Bronchial epithelial cell (primary cell): Measurements from ENCODE around the gene KIAA1217. TPM values are rescaled to one million over a fixed set of nuclear protein-coding genes. Genes with fewer than 3 reads are reported as not detected.

Experiments used
- DNase-seq: peaks from one replicate; pipeline ENCODE4 v3.0.0-alpha.2; 2010; ENCODE audit warnings: low read depth
- FAIRE-seq: peaks from 2 replicates; lab custom pipeline; 2011; peaks lifted over from hg19 to GRCh38; lab: Jason Lieb, UNC
- H3K27me3 ChIP-seq: 2 replicates; pipeline ENCODE4 v1.5.1; 2011; ENCODE audit warnings: low read length; ENCODE audit not compliant: control insufficient read depth, insufficient read depth
- H3K36me3 ChIP-seq: 2 replicates; pipeline ENCODE4 v1.5.1; 2011; ENCODE audit warnings: low read length; ENCODE audit not compliant: control insufficient read depth, insufficient read depth
- H3K4me3 ChIP-seq: 2 replicates; pipeline ENCODE4 v1.5.1; 2011; ENCODE audit warnings: mild to moderate bottlenecking, low read depth, low read length, control low read depth
- CTCF ChIP-seq: IDR thresholded peaks from 2 replicates; pipeline ENCODE4 v1.5.1; 2011; ENCODE audit warnings: mild to moderate bottlenecking, moderate library complexity, low read length, control low read depth, inconsistent platforms; ENCODE audit not compliant: insufficient read depth, severe bottlenecking
- total RNA-seq: library from RNA; depleted of rRNA; stranded (reverse); fragments of >200 nt; gene quantifications from 2 replicates; pipeline ENCODE4 v1.2.1, GENCODE V29; 2014

Gene KIAA1217
- total RNA-seq, 1 donor from 2014 or later, result 3.4 TPM

DNA sequence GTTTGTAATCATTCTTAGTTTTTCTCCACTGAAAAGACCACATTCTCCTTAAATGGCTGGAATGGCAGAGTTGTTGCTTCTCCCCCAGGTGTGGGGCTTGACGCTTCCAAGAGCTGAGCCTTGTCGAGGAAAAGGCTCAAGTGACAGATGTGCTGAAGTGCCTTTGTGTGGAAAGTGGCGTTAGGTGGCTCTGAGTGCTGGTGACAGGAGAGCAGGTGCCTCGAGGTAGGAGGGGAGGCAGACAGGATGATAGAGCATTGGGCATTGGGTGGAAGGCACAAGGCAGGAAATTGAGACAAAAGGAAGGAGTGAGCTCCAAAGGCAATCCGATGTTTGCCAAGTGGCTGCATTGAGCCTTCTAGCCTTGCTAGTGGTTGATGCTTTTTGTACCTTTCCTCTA is 6.7 kb downstream of the KIAA1217 start:
- DNase-seq, result no peak

GRCh38 chr10:24219963-24220362 is 11.0 kb downstream of the KIAA1217 start:
- no peak for DNase-seq

More for the DNA sequence above, 6.7 kb downstream of the KIAA1217 start:
- TF ChIP-seq CTCF, result no peak
- H3K36me3 ChIP-seq, result no peaks in the 10 kb centered on the region
- H3K4me3 ChIP-seq, result no peak overlapping the region
- no peaks in the 10 kb centered on the region for H3K27me3 ChIP-seq
- FAIRE-seq, result peak; percentile 83

DNA sequence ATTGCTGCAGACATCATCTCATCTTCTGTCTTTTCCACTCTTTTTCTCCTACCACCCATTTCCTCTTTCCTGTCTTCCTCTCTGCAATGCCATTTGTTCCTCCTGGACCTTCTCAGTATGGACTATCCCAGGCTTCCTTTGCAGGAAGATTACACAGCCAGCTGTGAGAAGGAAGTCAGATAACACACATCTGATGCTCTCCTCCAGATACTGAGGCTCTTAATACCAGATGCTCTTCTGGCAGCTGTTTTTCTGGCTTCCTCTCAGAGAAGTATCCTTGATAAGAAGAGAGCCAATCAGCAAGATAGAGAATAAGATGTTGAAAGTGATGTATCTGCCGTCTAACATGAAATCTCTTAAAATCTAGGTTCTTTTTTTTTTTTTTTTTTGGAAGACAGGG is 14.4 kb downstream of the KIAA1217 start:
- Histone ChIP-seq H3K36me3 (no peaks in the 10 kb centered on the region), H3K27me3 (no peaks in the 10 kb centered on the region), H3K4me3 (no peak overlapping the region)
- peak; percentile 32 for FAIRE-seq
- no peak for DNase-seq
- TF ChIP-seq CTCF, result no peak

More at GRCh38 chr10:24219963-24220362, 11.0 kb downstream of the KIAA1217 start:
- peak; percentile 43 for FAIRE-seq
- TF ChIP-seq CTCF, result no peak
- Histone ChIP-seq H3K27me3 (no peaks in the 10 kb centered on the region), H3K4me3 (no peak overlapping the region), H3K36me3 (no peaks in the 10 kb centered on the region)

DNA sequence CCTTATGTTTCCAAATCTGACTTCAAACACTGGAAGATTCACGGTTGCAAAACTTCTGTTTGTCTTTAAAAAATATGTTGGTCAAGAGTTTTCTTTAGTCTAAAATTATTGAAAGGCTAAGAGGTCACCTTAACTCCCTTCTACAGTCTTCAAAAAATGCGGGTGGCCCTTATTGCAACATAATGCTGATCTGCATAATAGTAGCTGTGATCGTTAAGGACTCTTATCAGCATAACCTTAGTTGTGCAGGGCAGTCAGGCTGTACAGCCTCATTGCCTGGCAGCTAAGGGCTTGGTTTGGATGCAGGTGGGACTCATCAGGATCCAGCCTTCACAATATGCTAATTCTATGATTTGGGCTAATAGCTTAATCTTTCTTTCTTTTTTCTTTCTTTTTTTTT is 15.0 kb downstream of the KIAA1217 start:
- H3K4me3 ChIP-seq, result no peak overlapping the region
- FAIRE-seq, result no peak
- no peak for TF ChIP-seq CTCF
- H3K27me3 ChIP-seq, result no peaks in the 10 kb centered on the region
- DNase-seq, result no peak
- H3K36me3 ChIP-seq, result no peaks in the 10 kb centered on the region

DNA sequence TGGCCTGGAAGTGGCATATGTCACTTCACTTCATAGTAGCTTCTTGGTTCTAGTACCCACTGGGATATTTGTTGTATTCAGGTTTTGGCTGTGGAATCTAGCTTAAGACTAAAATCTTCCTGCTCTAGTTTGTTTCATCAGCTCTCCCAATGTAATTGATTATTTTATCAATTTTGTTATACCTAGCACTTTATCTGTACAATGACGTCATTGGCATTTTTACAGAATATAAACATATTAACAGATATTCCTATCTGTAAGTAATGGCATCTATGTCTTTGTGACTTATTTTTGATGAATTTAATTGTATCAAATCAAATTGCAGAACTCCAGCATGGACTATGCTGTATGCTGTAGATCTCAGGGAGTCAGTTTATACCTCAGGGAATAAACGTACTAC is 19.7 kb downstream of the KIAA1217 start:
- Histone ChIP-seq H3K4me3 (no peak overlapping the region), H3K27me3 (no peaks in the 10 kb centered on the region), H3K36me3 (no peaks in the 10 kb centered on the region)
- no peak for TF ChIP-seq CTCF
- FAIRE-seq (no peak), DNase-seq (no peak)

GRCh38 chr10:24229909-24230308 is 21.0 kb downstream of the KIAA1217 start:
- no peak for DNase-seq
- no peak for TF ChIP-seq CTCF
- FAIRE-seq, result no peak
- no peaks in the 10 kb centered on the region for H3K27me3 ChIP-seq
- H3K4me3 ChIP-seq, result no peak overlapping the region
- no peaks in the 10 kb centered on the region for H3K36me3 ChIP-seq
